Stomach (tissue), 4 donors: ENCODE results near the gene EDN3.

Source experiments
- POLR2A ChIP-seq, 4 donors: fragments of 450-650 bp; IDR thresholded peaks; one replicate each; pipeline ENCODE4 v1.6.1; 2016; ENCODE audit warnings: antibody characterized with exemption in 4 of 4, control low read depth in 2 of 4, mild to moderate bottlenecking in 1 of 4, moderate library complexity in 1 of 4
- POLR2AphosphoS5 ChIP-seq, 3 donors: sonication (generic); formaldehyde crosslinking; IDR thresholded peaks; one replicate each; pipeline ENCODE4 v1.6.1; 2016; ENCODE audit warnings: antibody characterized with exemption in 3 of 3
- TF ChIP-seq, protein P1 (sequence below), 7 experiments: fragments of 450-650 bp in 4 of 7; fragments of 200-600 bp in 3 of 7; sonication (generic) in 3 of 7; IDR thresholded peaks; one replicate each; pipeline ENCODE4 v1.5.1; 2016 to 2019; ENCODE audit warnings: antibody characterized with exemption in 7 of 7, control low read depth in 2 of 7, mild to moderate bottlenecking in 1 of 7

DNA sequence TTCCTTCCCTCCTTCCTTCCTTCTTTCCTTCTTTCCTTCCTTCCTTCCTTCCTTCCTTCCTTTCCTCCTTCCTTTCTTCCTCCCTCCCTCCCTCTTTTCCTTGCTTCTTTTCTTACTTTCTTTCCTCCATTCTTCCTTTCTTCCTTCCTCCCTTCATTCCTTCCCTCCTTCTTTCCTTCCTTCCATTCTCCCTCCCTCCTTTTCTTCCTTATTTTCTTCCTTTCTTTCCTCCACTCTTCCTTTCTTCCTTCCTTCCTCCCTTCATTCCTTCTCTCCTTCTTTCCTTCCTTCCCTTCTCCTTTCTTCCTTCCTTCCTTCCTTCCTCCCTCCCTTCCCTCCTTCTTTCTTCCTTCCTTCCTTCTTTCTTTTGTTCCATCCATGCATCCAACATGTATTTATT lies 35.1 kb upstream of the EDN3 start:
- TF ChIP-seq, protein P1, sequence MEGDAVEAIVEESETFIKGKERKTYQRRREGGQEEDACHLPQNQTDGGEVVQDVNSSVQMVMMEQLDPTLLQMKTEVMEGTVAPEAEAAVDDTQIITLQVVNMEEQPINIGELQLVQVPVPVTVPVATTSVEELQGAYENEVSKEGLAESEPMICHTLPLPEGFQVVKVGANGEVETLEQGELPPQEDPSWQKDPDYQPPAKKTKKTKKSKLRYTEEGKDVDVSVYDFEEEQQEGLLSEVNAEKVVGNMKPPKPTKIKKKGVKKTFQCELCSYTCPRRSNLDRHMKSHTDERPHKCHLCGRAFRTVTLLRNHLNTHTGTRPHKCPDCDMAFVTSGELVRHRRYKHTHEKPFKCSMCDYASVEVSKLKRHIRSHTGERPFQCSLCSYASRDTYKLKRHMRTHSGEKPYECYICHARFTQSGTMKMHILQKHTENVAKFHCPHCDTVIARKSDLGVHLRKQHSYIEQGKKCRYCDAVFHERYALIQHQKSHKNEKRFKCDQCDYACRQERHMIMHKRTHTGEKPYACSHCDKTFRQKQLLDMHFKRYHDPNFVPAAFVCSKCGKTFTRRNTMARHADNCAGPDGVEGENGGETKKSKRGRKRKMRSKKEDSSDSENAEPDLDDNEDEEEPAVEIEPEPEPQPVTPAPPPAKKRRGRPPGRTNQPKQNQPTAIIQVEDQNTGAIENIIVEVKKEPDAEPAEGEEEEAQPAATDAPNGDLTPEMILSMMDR (IDR thresholded peaks at IDR 0.05) = no peak
- TF ChIP-seq POLR2AphosphoS5 (IDR thresholded peaks at IDR 0.05) = no peak
- TF ChIP-seq POLR2A (IDR thresholded peaks at IDR 0.05) = no peak
